AML-193 (cell line): ENCODE data around the gene SCART1.
"Not testable (repeated sequence)": the region's sequence is repeated elsewhere in the genome, so short reads cannot be mapped to it uniquely, and the experiment has no call there.

Experiments
- DNase-seq, 2 experiments: peaks; one replicate each; lab custom pipeline; 2025; lab: John Stamatoyannopoulos, UW

Gene SCART1

DNA sequence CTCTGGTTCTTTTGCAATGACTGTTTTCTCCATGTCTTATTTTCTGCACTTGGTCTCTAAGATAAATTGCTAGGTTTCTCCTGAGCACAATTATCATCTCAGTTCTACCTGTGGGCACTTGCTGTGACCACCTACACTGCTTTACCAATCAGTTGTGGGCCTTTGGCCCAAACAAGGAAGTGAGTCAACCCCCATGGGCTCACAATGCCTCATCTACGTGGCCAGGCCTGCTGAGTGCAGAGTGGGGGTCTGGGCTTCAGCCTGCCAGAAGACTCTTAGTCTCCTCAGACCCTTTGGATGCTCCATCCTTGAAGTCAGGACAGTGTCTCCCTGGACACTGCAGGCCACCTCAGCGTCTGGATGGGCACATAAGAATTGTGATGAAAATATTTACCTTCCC, 20.3 kb downstream of the SCART1 start:
- no peak for DNase-seq

DNA sequence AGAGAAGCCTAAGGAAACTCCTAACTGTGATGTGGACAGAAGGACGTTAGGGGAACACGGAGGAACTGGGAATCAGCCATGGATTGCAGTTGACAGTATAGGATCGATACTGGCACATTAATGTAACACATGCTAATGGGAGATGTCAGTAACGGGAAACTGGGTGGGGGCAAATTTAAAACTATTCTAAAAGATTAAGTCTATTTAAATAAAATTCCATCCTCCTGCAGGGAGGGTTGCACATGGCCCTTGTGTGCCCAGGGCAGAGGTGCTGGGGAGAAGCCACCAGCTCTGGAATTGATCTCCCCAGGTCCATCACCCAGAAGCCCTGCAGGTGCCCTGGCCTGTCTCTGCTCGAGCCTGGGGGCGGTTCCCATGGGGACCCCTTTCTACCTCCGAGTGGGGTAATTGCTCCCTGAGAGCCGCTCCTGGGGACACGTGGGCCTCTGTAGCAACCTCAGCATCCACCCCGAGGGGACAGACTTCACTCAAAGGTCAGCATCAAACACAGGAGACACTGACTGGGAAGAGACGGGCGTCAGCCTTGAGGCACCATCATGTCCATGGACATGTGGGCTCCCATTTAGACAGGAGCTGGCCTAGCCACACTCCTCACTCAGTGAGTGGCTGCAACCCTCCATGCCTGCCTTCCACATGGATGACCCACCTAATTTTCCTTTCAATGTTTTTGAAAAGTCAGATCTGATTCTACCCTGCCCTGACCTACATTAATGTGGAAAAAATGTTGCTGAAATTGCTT, 21.1 kb downstream of the SCART1 start:
- DNase-seq = no peak

DNA sequence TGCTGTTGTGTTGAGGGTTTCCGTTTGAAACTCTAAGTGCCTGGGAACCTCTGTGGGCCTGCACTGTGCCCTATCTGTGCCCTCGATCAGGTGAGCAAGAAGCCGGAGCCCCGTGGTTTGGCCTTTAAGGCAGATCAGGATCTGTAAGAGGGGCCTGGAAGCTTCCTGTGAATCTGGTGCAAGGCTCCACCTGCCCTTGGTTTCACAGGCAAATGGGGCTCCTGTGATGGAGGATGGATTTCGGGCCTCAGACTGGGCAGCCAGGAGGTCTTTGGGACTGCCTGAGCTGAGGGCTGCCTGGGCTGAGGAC, 21.6 kb downstream of the SCART1 start:
- no peak for DNase-seq

GRCh38 chr10:133475821-133476640, 22.3 kb downstream of the SCART1 start:
- DNase-seq = no peak

- no peak for DNase-seq
These were observed 22.9 kb downstream of the SCART1 start for GRCh38 chr10:133476641-133476990.

DNA sequence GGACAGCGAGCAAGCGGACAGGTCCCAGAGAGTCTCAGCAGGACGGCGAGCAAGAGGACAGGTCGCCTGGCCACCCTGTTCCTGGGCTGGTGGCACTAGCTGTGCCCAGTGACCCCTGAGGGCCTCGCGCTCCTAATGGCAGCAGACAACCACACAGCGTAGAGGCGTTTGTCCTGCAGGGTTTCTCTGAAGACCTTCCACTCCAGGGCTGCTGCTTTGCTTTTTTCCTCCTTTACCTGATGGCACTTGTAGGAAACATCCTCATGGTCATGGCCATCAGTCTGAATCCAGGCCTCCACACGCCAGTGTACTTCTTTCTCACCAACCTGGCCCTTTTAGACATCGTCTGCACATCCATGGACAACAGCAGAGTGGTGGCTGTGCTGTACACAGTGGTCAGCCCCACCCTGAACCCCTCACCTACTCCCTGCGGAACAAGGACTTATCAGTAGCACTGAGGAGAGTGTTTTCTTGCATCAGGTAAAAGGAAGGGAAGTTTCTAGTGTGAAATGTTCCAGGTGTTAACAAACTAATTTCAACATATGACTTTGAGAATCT, 27.4 kb downstream of the SCART1 start:
- no peak for DNase-seq

- no peak for DNase-seq
These were observed 27.9 kb downstream of the SCART1 start for GRCh38 chr10:133481657-133482056.

DNA sequence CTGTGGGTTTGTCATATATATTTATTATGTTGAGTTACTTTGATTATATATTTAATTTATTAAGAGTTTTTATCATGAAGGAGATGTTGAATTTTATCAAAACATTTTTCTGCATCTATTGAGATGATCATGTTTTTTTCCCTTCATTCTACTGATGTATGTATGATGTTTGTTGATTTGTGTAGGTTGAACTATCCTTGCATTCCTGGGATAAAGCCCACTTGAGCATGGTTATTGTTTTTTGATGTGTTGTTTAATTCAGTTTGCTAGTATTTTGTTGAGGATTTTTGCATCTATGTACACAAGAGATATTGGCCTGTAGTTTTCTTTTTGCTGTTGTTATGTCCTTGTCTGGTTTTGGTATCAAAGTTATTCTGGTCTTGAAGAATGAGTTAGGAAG, 31.1 kb downstream of the SCART1 start:
- no peak for DNase-seq

- DNase-seq = no peak
These were observed 33.3 kb downstream of the SCART1 start for GRCh38 chr10:133487085-133487484.

- DNase-seq = no peak
These were observed 34.6 kb downstream of the SCART1 start for GRCh38 chr10:133488354-133488753.

GRCh38 chr10:133489816-133490588, 36.3 kb downstream of the SCART1 start:
- DNase-seq = no peak

DNA sequence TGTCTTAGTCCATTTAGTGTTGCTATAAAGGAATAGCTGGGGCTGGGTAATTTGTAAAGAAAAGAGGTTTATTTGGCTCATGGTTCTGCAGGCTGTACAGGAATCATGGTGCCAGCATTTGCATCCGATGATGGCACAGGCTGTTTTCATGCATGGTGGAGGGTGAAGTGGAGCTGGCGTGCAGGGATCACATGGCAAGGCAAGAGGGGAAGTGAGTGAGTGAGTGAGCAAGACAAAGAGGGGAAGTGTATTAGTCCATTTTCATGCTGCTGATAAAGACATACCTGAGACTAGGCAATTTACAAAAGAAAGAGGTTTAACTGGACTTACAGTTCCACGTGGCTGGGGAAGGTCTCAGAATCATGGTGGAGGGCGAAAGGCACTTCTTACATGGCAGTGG, 39.8 kb downstream of the SCART1 start:
- DNase-seq = not testable (repeated sequence)

DNA sequence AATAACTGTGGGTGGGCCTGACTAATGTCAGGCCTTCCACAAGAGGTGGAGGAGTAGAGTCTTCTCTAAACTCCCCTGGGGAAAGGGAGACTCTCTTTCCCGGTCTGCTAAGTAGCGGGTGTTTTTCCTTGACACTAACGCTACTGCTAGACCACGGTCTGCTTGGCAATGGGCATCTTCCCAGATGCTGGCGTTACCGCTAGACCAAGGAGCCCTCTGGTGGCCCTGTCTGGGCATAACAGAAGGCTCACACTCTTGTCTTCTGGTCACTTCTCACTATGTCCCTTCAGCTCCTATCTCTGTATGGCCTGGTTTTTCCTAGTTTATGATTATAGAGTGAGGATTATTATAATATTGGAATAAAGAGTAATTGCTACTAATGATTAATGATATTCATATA, 43.6 kb downstream of the SCART1 start:
- DNase-seq = not testable (repeated sequence)

- DNase-seq = not testable (repeated sequence)
These were observed 45.4 kb downstream of the SCART1 start for GRCh38 chr10:133499176-133499575.

- not testable (repeated sequence) for DNase-seq
These were observed 47.2 kb downstream of the SCART1 start for GRCh38 chr10:133500897-133501296.

GRCh38 chr10:133509700-133510099, 56.0 kb downstream of the SCART1 start:
- no peak for DNase-seq

DNA sequence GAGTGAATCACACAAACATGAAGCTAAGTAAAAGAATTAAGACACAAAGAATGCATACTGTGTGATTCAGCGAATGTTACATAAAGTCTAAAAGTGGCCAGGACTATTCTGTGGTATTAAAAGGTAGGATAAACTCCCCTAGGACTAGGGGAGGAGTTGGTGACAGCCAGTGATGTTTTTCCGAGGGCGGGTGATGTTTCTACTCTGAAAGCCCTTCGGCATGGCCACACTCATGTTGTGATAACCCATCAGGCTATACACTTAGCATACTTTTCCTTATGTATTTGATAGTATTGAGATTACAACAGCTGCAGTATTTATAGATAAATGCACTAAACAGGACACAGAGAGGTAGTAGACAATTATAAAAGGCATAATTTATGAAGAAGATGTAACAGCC, 57.7 kb downstream of the SCART1 start:
- DNase-seq = no peak

- no peak for DNase-seq
These were observed 58.3 kb downstream of the SCART1 start for GRCh38 chr10:133511907-133512528.

DNA sequence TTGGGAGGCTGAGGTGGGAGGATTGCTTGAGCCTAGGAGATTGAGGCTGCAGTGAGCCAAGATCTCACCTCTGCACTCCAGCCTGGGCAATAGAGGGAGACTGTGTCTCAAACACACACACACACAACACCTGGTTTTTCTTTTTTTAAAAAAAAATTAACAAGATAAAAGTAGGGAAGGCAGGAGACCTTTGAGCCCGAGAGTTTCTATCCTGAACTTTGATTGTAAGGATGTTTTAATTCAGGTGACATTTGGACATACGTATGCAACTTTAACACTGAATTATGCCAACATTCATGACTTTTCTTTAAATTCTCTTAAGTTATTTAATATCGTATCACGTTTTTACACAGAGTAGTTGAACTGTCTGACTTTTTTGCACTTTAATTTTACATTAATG, 61.7 kb downstream of the SCART1 start:
- no peak for DNase-seq

DNA sequence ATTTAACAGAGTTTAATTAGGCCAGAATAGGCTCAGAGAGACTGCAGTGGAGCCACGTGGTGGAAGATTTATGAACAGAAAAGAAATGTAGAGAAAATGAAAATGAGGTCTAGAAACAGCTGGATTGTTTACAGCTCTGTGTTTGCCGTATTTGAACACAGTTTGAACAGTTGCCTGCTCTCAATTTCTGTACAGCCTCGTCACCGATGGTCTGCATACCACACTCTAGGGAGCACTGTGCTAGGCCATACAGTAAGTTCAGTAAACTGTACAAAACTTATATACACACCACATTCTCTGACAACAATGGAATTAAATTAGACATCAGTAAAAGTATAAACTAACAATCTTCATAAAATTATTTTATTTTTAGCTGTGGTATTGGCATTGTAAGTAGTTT, 62.3 kb downstream of the SCART1 start:
- DNase-seq = no peak

DNA sequence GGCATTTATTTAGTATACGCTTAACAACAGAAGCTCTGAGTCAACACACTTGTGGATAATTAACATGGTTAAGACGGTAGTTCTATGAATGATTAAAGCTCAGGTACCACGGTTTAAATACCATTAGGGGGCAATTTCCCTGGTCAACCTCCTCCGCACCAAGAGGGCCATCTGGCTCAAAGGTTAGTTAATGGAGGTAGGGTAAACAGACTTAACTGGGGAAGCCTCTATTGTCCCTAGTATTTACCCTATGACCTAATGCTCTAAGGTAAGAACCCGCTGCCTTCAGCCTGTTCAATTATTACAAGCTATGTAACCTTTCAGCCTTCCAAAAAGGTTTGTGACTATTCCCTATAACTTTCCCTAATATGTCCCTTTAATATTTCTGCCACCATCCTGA, 64.8 kb downstream of the SCART1 start:
- DNase-seq = not testable (repeated sequence)
